Occipital lobe (tissue), 2 donors: ENCODE results near the gene SSBP3. TPM values are rescaled to one million over a fixed set of nuclear protein-coding genes. Genes with fewer than 3 reads are reported as not detected.
"Not testable (repeated sequence)": the region's sequence is repeated elsewhere in the genome, so short reads cannot be mapped to it uniquely, and the experiment has no call there.

Experiments used
- DNase-seq: peaks from one replicate; lab custom pipeline; 2025; lab: John Stamatoyannopoulos, UW
- total RNA-seq: library from RNA; depleted of rRNA; stranded (reverse); fragments of >200 nt; gene quantifications from one replicate; pipeline ENCODE4 v1.2.3, GENCODE V29; 2014

Gene SSBP3
- 46.8 TPM for total RNA-seq

- DNase-seq = peak; percentile 91
Measured at GRCh38 chr1:54406339-54407153, at the start of gene SSBP3. SSBP3 (minus strand) TSS chr1:54406394.

GRCh38 chr1:54453509-54453908 is 47.3 kb upstream of the SSBP3 start:
- no peak for DNase-seq

- DNase-seq = no peak
Measured at GRCh38 chr1:54453022-54453421, 46.8 kb upstream of the SSBP3 start.

GRCh38 chr1:54449431-54449830 is 43.2 kb upstream of the SSBP3 start:
- not testable (repeated sequence) for DNase-seq

GRCh38 chr1:54448801-54449200 is 42.6 kb upstream of the SSBP3 start:
- not testable (repeated sequence) for DNase-seq

GRCh38 chr1:54447081-54447480 is 40.9 kb upstream of the SSBP3 start:
- DNase-seq = not testable (repeated sequence)

- no peak for DNase-seq
Measured at GRCh38 chr1:54442185-54442584, 36.0 kb upstream of the SSBP3 start.

- DNase-seq = no peak
Measured at GRCh38 chr1:54439550-54440223, 33.5 kb upstream of the SSBP3 start.

- no peak for DNase-seq
Measured at GRCh38 chr1:54437783-54438182, 31.6 kb upstream of the SSBP3 start.

- no peak for DNase-seq
Measured at GRCh38 chr1:54436826-54437225, 30.6 kb upstream of the SSBP3 start.

- no peak for DNase-seq
Measured at GRCh38 chr1:54429838-54430237, 23.6 kb upstream of the SSBP3 start.

GRCh38 chr1:54428837-54429518 is 22.8 kb upstream of the SSBP3 start:
- DNase-seq = no peak

GRCh38 chr1:54425152-54425584 is 19.0 kb upstream of the SSBP3 start:
- DNase-seq = no peak

- no peak for DNase-seq
Measured at GRCh38 chr1:54424398-54424797, 18.2 kb upstream of the SSBP3 start.

- DNase-seq = no peak
Measured at GRCh38 chr1:54421101-54421504, 14.9 kb upstream of the SSBP3 start.

GRCh38 chr1:54418598-54418997 is 12.4 kb upstream of the SSBP3 start:
- DNase-seq = not testable (repeated sequence)

- no peak for DNase-seq
Measured at GRCh38 chr1:54417123-54417522, 10.9 kb upstream of the SSBP3 start.

GRCh38 chr1:54416435-54416834 is 10.2 kb upstream of the SSBP3 start:
- no peak for DNase-seq

GRCh38 chr1:54415991-54416390 is 9.8 kb upstream of the SSBP3 start:
- DNase-seq = no peak

- no peak for DNase-seq
Measured at GRCh38 chr1:54415533-54415932, 9.3 kb upstream of the SSBP3 start.

GRCh38 chr1:54413732-54414131 is 7.5 kb upstream of the SSBP3 start:
- DNase-seq = no peak

GRCh38 chr1:54413295-54413694 is 7.1 kb upstream of the SSBP3 start:
- DNase-seq = no peak
